Occipital lobe (tissue), 2 donors: ENCODE data around the gene ADAM19. TPM values are rescaled to one million over a fixed set of nuclear protein-coding genes. Genes with fewer than 3 reads are reported as not detected.

ENCODE experiments used
- DNase-seq: peaks from one replicate; lab custom pipeline; 2025; lab: John Stamatoyannopoulos, UW
- total RNA-seq: library from RNA; depleted of rRNA; stranded (reverse); fragments of >200 nt; gene quantifications from one replicate; pipeline ENCODE4 v1.2.3, GENCODE V29; 2014

The ADAM19 gene
- 13.4 TPM for total RNA-seq

- no peak for DNase-seq
These were observed at the start of gene ADAM19 for GRCh38 chr5:157575381-157576020. TSS of gene ADAM19 (minus strand) at chr5:157575775. CDS start at chr5:157575696, 79 bp downstream.

GRCh38 chr5:157624144-157624543 lies 48.6 kb upstream of the ADAM19 start:
- no peak for DNase-seq

DNA sequence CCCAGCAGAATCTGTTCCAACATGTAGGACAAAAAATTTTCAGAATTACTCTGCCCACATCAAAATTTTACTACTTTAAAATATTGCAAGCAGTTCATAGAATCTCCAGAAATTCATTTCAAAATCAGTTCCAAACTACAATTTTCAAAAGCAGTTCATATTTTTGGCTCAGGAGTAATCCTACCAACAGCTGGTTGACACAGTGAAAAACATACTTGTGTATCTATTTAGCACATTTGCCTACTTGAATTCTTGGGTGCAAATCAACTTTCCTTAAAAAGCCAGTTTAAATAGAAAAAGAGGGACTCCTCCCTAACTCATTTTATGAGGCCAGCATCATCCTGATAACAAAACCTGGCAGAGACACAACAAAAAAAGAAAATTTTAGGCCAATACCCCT lies 45.2 kb upstream of the ADAM19 start:
- no peak for DNase-seq

GRCh38 chr5:157618191-157618765 lies 42.7 kb upstream of the ADAM19 start:
- DNase-seq = no peak

GRCh38 chr5:157616785-157617184 lies 41.2 kb upstream of the ADAM19 start:
- DNase-seq = no peak

- no peak for DNase-seq
These were observed 38.0 kb upstream of the ADAM19 start for GRCh38 chr5:157613385-157614245.

GRCh38 chr5:157612581-157612980 lies 37.0 kb upstream of the ADAM19 start:
- DNase-seq = no peak

DNA sequence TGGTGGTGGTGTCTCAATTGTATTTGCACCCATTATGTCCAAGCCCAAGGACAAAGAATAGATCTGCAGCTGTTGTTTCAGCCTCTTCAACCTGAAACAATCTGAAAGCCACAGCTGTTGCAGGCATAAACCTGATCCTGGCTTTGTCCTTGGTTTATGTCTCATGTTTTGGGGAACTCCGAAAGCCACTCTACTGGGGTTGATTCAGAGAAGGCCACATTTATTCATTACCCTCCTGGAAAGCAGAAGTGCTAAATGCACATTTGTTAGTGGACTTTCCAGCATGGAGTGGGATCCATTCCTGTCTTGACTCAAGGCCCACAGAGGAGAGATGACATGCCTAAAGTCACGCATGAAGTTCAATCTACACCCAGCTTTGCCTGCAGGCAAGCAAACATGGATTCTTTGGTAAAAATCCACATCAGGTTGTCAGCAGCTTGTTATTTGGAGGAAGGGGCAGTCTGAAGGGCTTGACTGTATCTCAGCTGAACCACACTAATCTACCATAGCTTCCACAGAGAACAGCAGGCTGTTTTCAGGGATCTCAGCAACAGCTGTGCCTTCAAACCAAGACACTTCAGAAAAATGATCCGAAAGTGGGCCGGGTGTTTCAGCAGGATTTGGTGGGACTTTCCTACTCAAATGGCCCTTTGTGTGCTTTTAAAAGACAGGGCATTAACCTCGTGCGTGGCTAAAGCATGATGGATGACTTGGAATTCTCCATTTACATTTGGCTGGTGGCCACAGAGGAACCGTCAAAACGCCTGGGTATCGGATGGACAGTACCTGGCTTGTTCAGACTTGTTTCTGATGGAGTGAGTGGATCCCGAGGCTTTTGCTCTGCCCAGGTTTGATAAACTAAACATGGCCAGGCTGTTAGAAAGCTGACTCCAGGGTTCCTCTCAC lies 36.2 kb upstream of the ADAM19 start:
- DNase-seq = no peak

GRCh38 chr5:157610990-157611389 lies 35.4 kb upstream of the ADAM19 start:
- DNase-seq = no peak

DNA sequence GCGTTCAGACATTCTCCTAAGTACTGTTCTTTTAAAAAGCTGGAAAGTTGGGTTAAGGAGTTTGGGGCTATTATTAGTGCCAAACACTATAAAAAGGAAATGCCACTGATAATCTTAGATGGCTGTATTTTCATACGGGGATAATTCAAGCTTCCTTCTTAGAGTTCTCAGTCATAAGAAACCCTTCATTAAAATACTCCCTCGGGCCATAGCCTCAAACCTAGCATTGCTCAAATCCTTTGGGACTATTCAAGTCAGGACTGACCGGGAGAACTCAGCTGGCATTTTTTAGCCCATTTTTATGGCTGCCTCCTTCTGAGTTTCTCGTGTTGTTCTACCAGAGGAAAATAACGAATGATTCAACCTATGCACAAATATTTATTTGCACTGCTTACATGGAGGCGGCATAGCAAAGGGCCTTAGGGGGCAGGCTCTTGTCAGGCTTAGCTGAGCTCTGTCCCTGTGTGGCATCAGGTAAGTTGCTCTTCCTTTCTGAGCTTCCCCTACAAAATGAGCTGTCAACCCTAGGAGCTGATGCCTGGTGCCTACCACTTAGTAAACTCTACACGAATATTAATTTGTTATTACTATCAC lies 33.5 kb upstream of the ADAM19 start:
- no peak for DNase-seq

GRCh38 chr5:157607371-157608161 lies 32.0 kb upstream of the ADAM19 start:
- DNase-seq = no peak

DNA sequence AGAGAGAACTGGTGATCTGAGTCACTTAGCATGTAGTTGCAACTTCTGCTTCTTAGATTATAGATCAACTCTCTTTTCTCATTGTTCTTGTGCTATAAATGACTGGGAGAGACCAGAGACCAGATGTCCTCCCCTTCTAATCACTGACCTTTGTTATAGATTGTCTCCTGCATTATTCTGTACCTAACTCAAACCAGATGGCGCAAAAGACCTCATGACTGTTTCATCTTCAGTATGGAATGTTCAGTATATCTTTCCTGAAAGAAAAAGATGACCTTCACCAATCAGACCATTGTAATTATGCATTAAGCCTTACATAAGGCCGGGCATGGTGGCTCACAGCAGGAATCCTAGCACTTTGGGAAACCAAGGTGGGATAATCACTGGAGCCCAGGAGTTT lies 30.5 kb upstream of the ADAM19 start:
- DNase-seq = no peak

GRCh38 chr5:157603333-157604190 lies 28.0 kb upstream of the ADAM19 start:
- DNase-seq = no peak

DNA sequence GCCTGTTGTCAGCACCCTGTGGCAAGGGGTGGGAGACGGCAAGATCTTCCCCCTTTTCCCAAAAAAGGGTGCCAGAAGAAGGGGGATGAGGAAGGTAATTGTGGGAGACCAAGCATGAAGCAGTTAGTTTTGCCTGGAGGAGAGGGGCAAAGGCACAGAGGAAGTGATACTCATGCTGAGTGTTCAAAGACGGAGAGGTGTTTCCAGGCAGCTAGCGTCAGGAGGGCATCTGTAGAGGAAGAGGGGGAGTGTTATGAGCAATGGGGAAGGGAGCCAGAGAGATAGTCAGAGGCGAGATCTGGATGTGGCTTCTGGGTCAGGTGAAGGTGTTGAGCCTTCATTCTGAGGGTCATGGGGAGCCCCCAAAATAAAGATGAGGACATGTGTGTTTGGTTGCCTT lies 26.9 kb upstream of the ADAM19 start:
- DNase-seq = no peak

- DNase-seq = no peak
These were observed 24.7 kb upstream of the ADAM19 start for GRCh38 chr5:157600252-157600651.

DNA sequence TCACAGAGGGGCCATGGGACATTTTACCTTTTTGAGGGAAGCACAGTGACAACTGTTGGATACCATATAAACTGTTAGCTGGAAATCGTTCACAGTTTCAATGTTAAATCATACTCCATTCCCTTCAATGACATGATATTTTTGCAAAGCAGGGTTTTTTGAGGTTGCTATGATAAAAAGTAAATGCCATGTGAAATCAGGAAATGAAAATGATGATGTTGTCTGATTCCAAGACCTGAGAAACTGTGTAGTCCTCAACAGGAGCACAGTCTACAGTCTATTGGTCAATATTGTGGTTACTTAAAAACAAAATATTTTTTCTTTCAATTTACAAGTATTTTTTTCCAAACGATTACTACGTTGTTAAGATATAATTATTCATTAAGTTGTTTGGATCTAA lies 24.0 kb upstream of the ADAM19 start:
- DNase-seq = no peak

GRCh38 chr5:157598350-157598936 lies 22.9 kb upstream of the ADAM19 start:
- no peak for DNase-seq

DNA sequence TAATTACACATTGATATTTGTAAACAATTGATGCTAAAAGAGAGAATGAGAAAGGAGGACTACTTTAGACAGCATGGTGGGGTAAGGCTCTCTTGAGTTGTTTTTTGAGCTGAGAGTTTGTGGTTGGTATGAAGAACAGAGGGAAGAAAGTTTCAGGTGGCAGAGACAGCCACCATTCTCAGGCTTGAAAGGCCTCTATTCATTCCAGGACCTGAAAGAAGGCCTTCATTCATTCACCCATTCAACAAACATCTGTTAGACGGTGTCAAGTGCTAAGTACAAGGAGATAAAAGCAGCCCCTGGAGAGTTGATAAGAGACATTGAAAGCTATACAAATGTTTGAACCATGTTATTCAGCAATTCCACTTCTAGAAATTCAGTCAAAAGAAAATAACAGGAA lies 21.7 kb upstream of the ADAM19 start:
- no peak for DNase-seq

DNA sequence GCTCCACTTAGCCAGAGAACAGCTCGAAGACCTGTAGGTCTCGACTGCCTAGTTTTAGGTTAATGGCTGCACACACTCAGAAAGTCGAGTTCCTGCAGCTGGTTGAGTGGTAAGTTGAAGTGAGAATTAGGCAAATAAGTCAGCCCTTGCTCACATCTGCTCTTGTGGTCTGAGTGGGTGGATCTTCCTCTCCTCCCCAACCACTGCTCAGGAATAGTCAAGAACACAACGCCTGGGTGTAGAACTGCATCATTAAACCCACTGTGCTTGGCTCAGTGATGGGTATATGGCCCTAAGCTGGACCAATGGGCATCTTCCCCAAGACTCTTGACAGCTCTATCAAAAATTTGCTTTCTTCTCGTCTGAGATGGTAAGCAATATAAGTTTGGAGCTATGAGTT lies 20.9 kb upstream of the ADAM19 start:
- DNase-seq = no peak
